ENCODE results near the gene FAM241A. TPM values are rescaled to one million over a fixed set of nuclear protein-coding genes. Genes with fewer than 3 reads are reported as not detected.

FAM241A gene
- total RNA-seq, 2 donors from 2014 or later, result 4.2 to 5.0 TPM

- Mint-ChIP-seq H3K4me3 (peak overlapping the region; percentile 69 to 77), H3K36me3 (ENCODE audit: insufficient read depth in 2 of 2) (peaks cover 2 to 7% of the 10 kb centered on the region in 2 donors), H3K27me3 (ENCODE audit: low read depth) (peaks cover 8% of the 10 kb centered on the region), H3K9me3 (peaks cover 3 to 4% of the 10 kb centered on the region in 2 donors), H3K27ac (peak overlapping the region; percentile 96), H3K4me1 (ENCODE audit: low read depth) (peaks cover 27% of the 10 kb centered on the region)
- DNase-seq (no peak), ATAC-seq (replicated peaks in 1 of 2) (peak in 1 of 2 donors; percentile 50)
These were observed 26.4 kb upstream of the FAM241A start for GRCh38 chr4:112118742-112119352.

GRCh38 chr4:112119353-112119783 lies 25.9 kb upstream of the FAM241A start:
- ATAC-seq (replicated peaks in 1 of 2), result peak; percentile 93 to 96
- Mint-ChIP-seq H3K4me3 (peak overlapping the region; percentile 69 to 77), H3K4me1 (ENCODE audit: low read depth) (peaks cover 27% of the 10 kb centered on the region), H3K27ac (peak overlapping the region; percentile 92), H3K9me3 (peaks cover 3 to 4% of the 10 kb centered on the region in 2 donors), H3K36me3 (ENCODE audit: insufficient read depth in 2 of 2) (peaks cover 2 to 7% of the 10 kb centered on the region in 2 donors), H3K27me3 (ENCODE audit: low read depth) (peaks cover 13% of the 10 kb centered on the region)
- peak; percentile 21 to 22 for DNase-seq

- H3K9me3 Mint-ChIP-seq, result peaks cover 3 to 4% of the 10 kb centered on the region in 2 donors
- ATAC-seq (replicated peaks in 1 of 2), result no peak
- peaks cover 2 to 7% of the 10 kb centered on the region in 2 donors for H3K36me3 Mint-ChIP-seq (ENCODE audit: insufficient read depth in 2 of 2)
- DNase-seq, result no peak
- no peak overlapping the region for H3K4me3 Mint-ChIP-seq
- H3K27ac Mint-ChIP-seq, result peak overlapping the region; percentile 50
- H3K27me3 Mint-ChIP-seq (ENCODE audit: low read depth), result peaks cover 16% of the 10 kb centered on the region
- H3K4me1 Mint-ChIP-seq (ENCODE audit: low read depth), result peaks cover 27% of the 10 kb centered on the region
These were observed 25.2 kb upstream of the FAM241A start for GRCh38 chr4:112120021-112120420.

GRCh38 chr4:112125416-112125815 lies 19.8 kb upstream of the FAM241A start:
- ATAC-seq (replicated peaks in 1 of 2) (no peak), DNase-seq (no peak)
- Mint-ChIP-seq H3K36me3 (ENCODE audit: insufficient read depth in 2 of 2) (peaks cover 0 to 1% of the 10 kb centered on the region in 2 donors), H3K27me3 (ENCODE audit: low read depth) (peaks cover 34% of the 10 kb centered on the region), H3K9me3 (no peaks in the 10 kb centered on the region), H3K27ac (no peak overlapping the region), H3K4me1 (ENCODE audit: low read depth) (peaks cover 20% of the 10 kb centered on the region), H3K4me3 (no peak overlapping the region)

- no peaks in the 10 kb centered on the region for H3K36me3 Mint-ChIP-seq (ENCODE audit: insufficient read depth in 2 of 2)
- no peak for DNase-seq
- no peak overlapping the region for H3K27ac Mint-ChIP-seq
- H3K4me3 Mint-ChIP-seq, result no peak overlapping the region
- H3K27me3 Mint-ChIP-seq (ENCODE audit: low read depth), result peaks cover 34% of the 10 kb centered on the region
- H3K4me1 Mint-ChIP-seq (ENCODE audit: low read depth), result peaks cover 23% of the 10 kb centered on the region
- H3K9me3 Mint-ChIP-seq, result no peaks in the 10 kb centered on the region
- ATAC-seq (replicated peaks in 1 of 2), result no peak
These were observed 18.1 kb upstream of the FAM241A start for GRCh38 chr4:112127048-112127637.

- peaks cover 23% of the 10 kb centered on the region for H3K4me1 Mint-ChIP-seq (ENCODE audit: low read depth)
- DNase-seq (peak in 1 of 2 donors; percentile 10), ATAC-seq (replicated peaks in 1 of 2) (peak; percentile 99 to 100)
- H3K36me3 Mint-ChIP-seq (ENCODE audit: insufficient read depth in 2 of 2), result no peaks in the 10 kb centered on the region
- no peaks in the 10 kb centered on the region for H3K9me3 Mint-ChIP-seq
- peaks cover 35% of the 10 kb centered on the region for H3K27me3 Mint-ChIP-seq (ENCODE audit: low read depth)
- peak overlapping the region in 1 of 2 donors; percentile 38 for H3K4me3 Mint-ChIP-seq
- no peak overlapping the region for H3K27ac Mint-ChIP-seq
These were observed 17.5 kb upstream of the FAM241A start for GRCh38 chr4:112127803-112128202.

- H3K9me3 Mint-ChIP-seq, result no peaks in the 10 kb centered on the region
- peaks cover 23% of the 10 kb centered on the region for H3K4me1 Mint-ChIP-seq (ENCODE audit: low read depth)
- no peak overlapping the region for H3K4me3 Mint-ChIP-seq
- no peak for DNase-seq
- peaks cover 33% of the 10 kb centered on the region for H3K27me3 Mint-ChIP-seq (ENCODE audit: low read depth)
- H3K36me3 Mint-ChIP-seq (ENCODE audit: insufficient read depth in 2 of 2), result no peaks in the 10 kb centered on the region
- no peak overlapping the region for H3K27ac Mint-ChIP-seq
- no peak for ATAC-seq (replicated peaks in 1 of 2)
These were observed 16.8 kb upstream of the FAM241A start for GRCh38 chr4:112128452-112128851.

- Mint-ChIP-seq H3K27ac (no peak overlapping the region), H3K36me3 (ENCODE audit: insufficient read depth in 2 of 2) (no peaks in the 10 kb centered on the region), H3K4me1 (ENCODE audit: low read depth) (peaks cover 23% of the 10 kb centered on the region), H3K27me3 (ENCODE audit: low read depth) (peaks cover 22% of the 10 kb centered on the region), H3K9me3 (no peaks in the 10 kb centered on the region), H3K4me3 (no peak overlapping the region)
- no peak for DNase-seq
- no peak for ATAC-seq (replicated peaks in 1 of 2)
These were observed 14.3 kb upstream of the FAM241A start for GRCh38 chr4:112130906-112131305.

GRCh38 chr4:112136551-112136950 lies 8.7 kb upstream of the FAM241A start:
- no peaks in the 10 kb centered on the region for H3K9me3 Mint-ChIP-seq
- no peak overlapping the region for H3K4me3 Mint-ChIP-seq
- peaks cover 25% of the 10 kb centered on the region for H3K27me3 Mint-ChIP-seq (ENCODE audit: low read depth)
- ATAC-seq (replicated peaks in 1 of 2) (no peak), DNase-seq (no peak)
- no peaks in the 10 kb centered on the region for H3K4me1 Mint-ChIP-seq (ENCODE audit: low read depth)
- no peaks in the 10 kb centered on the region for H3K36me3 Mint-ChIP-seq (ENCODE audit: insufficient read depth in 2 of 2)
- no peak overlapping the region for H3K27ac Mint-ChIP-seq

GRCh38 chr4:112138538-112138937 lies 6.7 kb upstream of the FAM241A start:
- Mint-ChIP-seq H3K9me3 (no peaks in the 10 kb centered on the region), H3K36me3 (ENCODE audit: insufficient read depth in 2 of 2) (no peaks in the 10 kb centered on the region), H3K27ac (no peak overlapping the region), H3K27me3 (ENCODE audit: low read depth) (peaks cover 18% of the 10 kb centered on the region), H3K4me3 (no peak overlapping the region), H3K4me1 (ENCODE audit: low read depth) (peaks cover 1% of the 10 kb centered on the region)
- ATAC-seq (replicated peaks in 1 of 2), result no peak
- DNase-seq, result no peak

- H3K9me3 Mint-ChIP-seq, result no peaks in the 10 kb centered on the region
- H3K4me3 Mint-ChIP-seq, result no peak overlapping the region
- no peaks in the 10 kb centered on the region for H3K36me3 Mint-ChIP-seq (ENCODE audit: insufficient read depth in 2 of 2)
- peaks cover 19% of the 10 kb centered on the region for H3K4me1 Mint-ChIP-seq (ENCODE audit: low read depth)
- no peak overlapping the region for H3K27ac Mint-ChIP-seq
- ATAC-seq (replicated peaks in 1 of 2) (no peak), DNase-seq (no peak)
- H3K27me3 Mint-ChIP-seq (ENCODE audit: low read depth), result peaks cover 18% of the 10 kb centered on the region
These were observed 4.7 kb upstream of the FAM241A start for GRCh38 chr4:112140536-112140935.

- Mint-ChIP-seq H3K36me3 (ENCODE audit: insufficient read depth in 2 of 2) (peaks cover 1 to 2% of the 10 kb centered on the region in 2 donors), H3K27me3 (ENCODE audit: low read depth) (peaks cover 10% of the 10 kb centered on the region), H3K9me3 (no peaks in the 10 kb centered on the region), H3K4me3 (peak overlapping the region in 1 of 2 donors; percentile 47), H3K27ac (no peak overlapping the region), H3K4me1 (ENCODE audit: low read depth) (peaks cover 25% of the 10 kb centered on the region)
- DNase-seq, result no peak
- ATAC-seq (replicated peaks in 1 of 2), result no peak
These were observed 3.7 kb upstream of the FAM241A start for GRCh38 chr4:112141366-112142138.

- no peak for DNase-seq
These were observed 3.1 kb upstream of the FAM241A start for GRCh38 chr4:112142182-112142581.

More at GRCh38 chr4:112142182-112142581, 3.1 kb upstream of the FAM241A start:
- no peaks in the 10 kb centered on the region for H3K9me3 Mint-ChIP-seq
- ATAC-seq (replicated peaks in 1 of 2), result no peak
- no peak overlapping the region for H3K27ac Mint-ChIP-seq
- H3K4me1 Mint-ChIP-seq (ENCODE audit: low read depth), result peaks cover 32% of the 10 kb centered on the region
- H3K27me3 Mint-ChIP-seq (ENCODE audit: low read depth), result peaks cover 8% of the 10 kb centered on the region
- peaks cover 1 to 3% of the 10 kb centered on the region in 2 donors for H3K36me3 Mint-ChIP-seq (ENCODE audit: insufficient read depth in 2 of 2)
- no peak overlapping the region for H3K4me3 Mint-ChIP-seq
